HG02938 (cell line): ENCODE data around the gene TNPO2.
"Not testable (repeated sequence)": the region's sequence is repeated elsewhere in the genome, so short reads cannot be mapped to it uniquely, and the experiment has no call there.

ENCODE experiments used
- ATAC-seq: cut with Tn5 transposase; IDR thresholded peaks from one replicate; pipeline ENCODE4 v1.9.1; 2021; ENCODE audit warnings: mild to moderate bottlenecking, moderate library complexity; ENCODE audit not compliant: unreplicated experiment

Gene TNPO2

DNA sequence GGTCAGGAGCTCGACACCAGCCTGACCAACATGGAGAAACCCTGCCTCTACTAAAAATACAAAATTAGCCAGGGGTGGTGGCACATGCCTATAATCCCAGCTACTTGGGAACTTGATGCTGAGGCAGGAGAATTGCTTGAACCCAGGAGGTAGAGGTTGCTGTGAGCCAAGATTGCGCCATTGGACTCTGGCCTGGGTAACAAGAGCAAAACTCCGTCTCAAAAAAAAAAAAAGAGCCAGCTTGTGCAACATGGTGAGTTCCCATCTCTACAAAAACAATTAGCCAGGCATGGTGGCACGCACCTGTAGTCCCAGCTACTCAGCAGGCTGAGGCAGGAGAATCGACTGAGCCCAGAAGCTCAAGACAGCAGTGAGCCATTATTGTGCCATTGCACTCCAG is 45.7 kb downstream of the TNPO2 start:
- not testable (repeated sequence) for ATAC-seq

GRCh38 chr19:12676928-12677327 is 46.8 kb downstream of the TNPO2 start:
- ATAC-seq, result no peak

DNA sequence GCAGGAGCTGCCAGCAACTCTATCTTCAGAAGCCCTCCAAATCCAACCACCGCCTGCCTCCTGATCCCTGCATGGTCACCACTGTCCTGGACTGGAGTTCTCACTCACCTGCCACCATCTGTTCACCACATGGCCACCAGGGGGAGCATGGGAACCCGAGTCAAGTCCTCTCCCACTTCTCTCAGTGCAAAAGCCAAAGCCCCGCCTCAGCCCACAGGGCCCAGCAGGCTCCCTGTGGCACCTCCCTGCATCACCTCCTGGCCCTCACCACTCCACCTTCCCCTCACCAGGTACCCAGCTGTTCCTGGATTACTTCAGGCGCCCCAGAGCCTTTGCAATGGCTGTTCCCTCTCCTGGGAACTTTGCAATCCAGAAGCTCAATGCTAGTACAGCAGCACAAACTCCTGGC is 47.3 kb downstream of the TNPO2 start:
- ATAC-seq, result no peak

DNA sequence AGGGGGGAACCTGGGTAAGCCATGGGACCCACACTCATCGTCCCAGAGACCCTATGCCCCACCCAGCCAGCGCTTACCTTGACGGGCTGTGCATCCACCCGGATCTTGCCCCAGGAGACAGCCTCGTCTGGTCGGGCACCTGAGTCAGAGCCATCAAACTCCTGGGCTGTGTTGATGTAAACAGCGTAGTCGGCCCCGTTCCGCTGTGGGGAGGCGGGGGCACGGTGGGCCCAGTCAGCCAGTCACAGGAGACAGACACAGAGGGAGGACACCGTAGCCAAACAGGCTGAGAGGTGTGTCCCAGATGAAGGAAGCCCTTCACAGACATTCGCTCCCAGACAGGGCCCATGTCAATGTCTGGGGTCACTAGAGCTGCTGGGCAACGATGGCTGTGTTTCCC is 47.8 kb downstream of the TNPO2 start:
- no peak for ATAC-seq

- no peak for ATAC-seq
Measured at GRCh38 chr19:12675399-12675798, 48.3 kb downstream of the TNPO2 start.

DNA sequence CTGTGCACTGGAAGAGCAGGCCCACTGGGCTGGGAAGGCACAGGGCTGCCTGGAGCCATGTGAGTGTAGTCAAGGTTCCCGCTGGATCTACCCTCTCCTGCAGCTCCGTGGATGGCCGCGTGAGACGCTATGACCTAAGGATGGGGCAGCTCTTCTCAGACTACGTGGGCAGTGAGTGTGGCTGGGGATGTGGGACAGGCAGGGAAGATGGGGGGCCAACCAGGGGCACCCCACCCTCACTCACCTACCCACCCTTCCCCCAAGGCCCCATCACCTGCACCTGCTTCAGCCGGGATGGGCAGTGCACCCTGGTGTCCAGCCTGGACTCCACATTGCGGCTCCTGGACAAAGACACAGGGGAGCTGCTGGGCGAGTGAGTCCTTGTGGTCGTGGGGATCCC is 51.0 kb downstream of the TNPO2 start:
- ATAC-seq, result no peak

DNA sequence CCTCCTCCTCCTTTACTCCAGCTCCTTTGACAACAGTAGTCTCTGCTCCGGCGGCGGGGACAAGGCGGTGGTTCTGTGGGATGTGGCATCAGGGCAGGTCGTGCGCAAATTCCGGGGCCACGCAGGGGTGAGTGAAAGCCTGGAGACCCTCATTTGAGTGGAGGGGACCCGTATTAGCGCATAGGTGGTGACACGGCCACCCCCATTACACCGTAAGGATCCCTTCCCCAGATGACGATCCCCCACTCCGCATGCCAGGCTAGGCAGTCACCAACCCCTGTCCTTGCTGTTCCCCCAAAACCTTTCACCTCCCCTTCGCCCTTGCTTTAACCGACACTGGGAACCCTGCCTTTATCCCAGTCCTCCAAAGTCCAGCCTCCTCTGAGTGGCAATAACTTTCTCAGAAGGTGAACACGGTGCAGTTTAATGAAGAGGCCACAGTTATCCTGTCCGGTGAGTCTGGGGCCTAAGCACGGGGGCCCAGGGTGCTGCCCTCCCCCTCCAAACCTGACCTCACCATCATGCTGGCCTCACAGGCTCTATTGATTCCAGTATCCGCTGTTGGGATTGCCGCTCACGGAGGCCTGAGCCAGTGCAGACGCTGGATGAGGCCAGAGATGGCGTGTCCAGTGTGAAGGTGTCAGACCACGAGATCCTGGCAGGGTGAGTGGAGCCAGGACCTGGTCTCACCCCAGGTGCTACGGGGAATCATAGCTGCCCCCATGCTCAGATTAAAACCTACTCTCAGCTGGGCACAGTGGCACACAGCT is 53.4 kb downstream of the TNPO2 start:
- no peak for ATAC-seq

DNA sequence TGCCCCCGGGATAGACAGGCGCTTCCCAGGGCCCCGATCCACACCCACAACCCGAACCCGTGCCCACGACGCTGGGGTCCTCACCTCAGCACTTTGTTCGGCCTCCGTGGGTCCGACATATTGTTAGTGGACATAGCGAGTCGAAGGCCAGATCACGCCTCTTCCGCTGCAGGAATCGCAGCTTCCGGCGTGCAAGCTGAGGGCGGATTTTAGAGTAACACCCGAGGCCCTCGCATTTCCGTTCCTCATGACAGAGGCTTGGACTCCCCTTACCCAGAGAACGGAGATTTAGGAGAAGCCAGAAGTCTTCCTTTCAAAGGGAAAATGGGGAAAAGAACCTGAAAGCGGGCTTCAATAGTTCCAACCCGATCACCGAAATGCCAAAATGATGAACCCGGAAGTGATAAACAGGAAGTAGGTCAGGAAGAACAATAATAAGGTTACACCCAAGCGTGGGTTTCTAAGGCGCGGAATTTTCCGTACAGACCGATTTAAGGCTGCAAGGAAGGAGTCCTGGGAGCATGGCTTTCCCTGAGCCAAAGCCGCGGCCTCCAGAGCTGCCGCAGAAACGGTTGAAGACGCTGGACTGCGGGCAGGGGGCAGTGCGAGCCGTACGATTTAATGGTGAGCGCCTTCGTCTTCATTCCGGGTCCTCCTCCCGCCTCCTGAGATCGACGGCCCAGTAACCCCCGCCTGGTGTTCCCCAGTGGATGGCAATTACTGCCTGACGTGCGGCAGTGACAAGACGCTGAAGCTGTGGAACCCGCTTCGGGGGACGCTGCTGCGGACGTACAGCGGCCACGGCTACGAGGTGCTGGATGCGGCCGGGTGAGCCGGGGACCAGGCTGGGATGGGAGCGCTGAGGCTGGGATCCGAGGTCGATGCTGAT is 54.2 kb downstream of the TNPO2 start:
- peak; percentile 35 for ATAC-seq

DNA sequence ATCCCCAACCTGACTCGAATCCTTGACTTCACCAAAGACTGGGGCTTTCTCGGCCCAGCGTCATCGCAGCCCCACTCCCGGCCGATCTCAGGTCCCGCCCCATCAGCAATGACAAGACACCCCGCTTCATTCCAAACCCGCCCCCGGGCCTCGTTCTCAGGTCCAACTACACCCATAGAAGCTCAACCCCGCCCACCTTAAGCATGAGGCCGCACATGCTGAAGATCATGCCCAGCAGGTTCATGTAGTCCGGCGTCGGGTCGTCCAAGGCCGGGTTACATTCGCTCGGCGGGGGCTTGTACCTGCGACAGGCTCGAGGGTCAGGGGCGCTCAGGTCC is 54.8 kb downstream of the TNPO2 start:
- no peak for ATAC-seq

DNA sequence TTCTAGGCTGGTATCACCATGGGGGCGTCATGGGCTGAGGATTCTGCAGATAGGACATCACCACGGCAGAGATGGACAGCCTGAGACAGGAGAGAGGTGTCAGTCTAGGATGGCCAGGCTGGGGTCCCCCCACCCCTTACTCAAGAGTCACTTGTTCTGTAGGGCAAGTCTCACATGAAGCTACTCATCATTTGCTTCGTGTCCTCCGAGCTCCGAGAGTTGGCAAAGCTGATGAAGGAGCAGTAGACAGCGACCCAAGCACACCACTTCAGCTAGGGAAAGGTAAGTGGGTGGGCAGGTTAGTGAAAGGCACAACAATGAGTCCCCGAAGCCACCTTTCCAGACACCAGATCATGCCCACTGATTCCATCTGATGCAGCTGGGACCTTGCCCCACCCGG is 55.4 kb downstream of the TNPO2 start:
- no peak for ATAC-seq

- no peak for ATAC-seq
Measured at GRCh38 chr19:12667731-12668302, 55.9 kb downstream of the TNPO2 start.

GRCh38 chr19:12666265-12667048 is 57.3 kb downstream of the TNPO2 start, which contains the start of the genes MAN2B1 and WDR83:
Gene MAN2B1, minus strand, starts transcription at chr19:12666742. Its CDS starts 41 bp downstream, at chr19:12666701.
Gene WDR83, plus strand, starts transcription at chr19:12666807. Its CDS starts 2,984 bp downstream, at chr19:12669791.
- peak; percentile 32 for ATAC-seq

- no peak for ATAC-seq
Measured at GRCh38 chr19:12665671-12666264, 58.0 kb downstream of the TNPO2 start.

- no peak for ATAC-seq
Measured at GRCh38 chr19:12665281-12665573, 58.5 kb downstream of the TNPO2 start.

DNA sequence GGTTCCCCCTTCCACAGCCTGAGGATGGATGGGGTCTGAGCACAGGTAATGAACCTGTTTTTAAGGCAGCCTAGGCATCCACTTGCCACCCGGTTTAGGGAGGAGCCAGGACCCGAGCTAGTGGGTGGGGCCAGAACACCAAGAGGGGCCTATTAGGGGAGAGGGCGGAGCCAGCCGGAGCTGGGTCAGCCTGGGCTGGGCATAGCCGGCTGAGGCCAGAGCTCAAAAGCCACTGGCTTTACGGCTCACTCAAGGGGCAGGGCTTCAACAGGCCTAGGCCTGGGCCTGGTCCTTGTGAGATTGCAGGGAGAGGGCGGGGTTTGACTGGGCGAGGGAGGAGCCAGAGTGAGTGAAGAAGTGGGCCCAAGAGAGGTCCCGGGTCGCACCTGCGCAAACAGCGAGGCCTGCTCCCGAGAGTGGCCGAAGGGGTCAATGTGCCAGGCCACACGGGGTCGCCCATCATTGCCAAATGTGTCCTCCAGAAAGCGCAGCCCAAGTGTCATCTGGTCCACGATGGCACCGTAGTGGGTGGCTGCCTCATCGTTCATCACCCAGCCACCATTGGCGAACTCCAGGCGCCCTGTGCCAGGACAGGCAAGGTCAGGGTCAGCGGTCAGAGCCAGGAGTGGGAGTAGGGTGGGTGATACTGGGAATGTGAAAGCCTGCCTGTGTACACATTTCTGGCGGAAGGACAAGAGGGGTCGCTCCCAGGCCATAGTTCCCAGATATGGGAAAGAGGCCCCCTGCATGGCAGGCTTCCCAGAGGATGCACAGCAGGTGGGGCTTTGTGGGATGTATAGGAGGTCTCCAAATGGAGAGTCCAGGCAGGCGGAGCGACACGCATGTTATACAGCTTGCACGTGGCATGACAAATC is 59.1 kb downstream of the TNPO2 start:
- no peak for ATAC-seq

GRCh38 chr19:12660980-12661379 is 62.8 kb downstream of the TNPO2 start:
- no peak for ATAC-seq

GRCh38 chr19:12657966-12658365 is 65.8 kb downstream of the TNPO2 start:
- no peak for ATAC-seq

- ATAC-seq, result no peak
Measured at GRCh38 chr19:12656899-12657571, 66.7 kb downstream of the TNPO2 start.

- no peak for ATAC-seq
Measured at GRCh38 chr19:12655546-12655945, 68.2 kb downstream of the TNPO2 start.
